ENCODE measurements around the gene CACNA1F.

Gene CACNA1F

DNA sequence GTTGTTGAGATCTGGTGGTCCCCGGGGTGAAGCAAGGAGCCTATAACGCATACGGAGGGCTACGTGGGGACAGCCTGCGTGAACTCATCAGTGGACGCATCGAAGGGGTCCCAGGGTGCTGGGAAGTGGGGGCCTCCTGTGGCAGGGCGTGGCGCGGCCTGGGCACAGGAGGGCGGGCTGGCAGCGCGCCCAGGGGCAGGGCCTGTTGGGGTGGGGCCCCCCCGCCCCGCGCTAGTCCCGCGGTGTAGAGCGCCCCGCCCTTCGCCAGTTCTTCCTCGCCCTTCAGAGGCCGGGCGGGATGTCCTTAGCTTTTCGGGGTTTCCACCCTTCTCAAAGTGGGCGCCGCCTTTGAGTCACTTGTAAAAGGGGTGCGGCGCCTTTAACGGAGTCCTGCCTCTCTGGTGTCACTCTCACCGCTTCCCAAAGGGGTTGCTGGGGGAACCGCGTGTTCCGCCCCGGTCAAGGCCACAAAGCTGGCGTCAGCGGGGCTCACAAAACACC, 60.8 kb downstream of the CACNA1F start:
- DNase-seq: no peak

DNA sequence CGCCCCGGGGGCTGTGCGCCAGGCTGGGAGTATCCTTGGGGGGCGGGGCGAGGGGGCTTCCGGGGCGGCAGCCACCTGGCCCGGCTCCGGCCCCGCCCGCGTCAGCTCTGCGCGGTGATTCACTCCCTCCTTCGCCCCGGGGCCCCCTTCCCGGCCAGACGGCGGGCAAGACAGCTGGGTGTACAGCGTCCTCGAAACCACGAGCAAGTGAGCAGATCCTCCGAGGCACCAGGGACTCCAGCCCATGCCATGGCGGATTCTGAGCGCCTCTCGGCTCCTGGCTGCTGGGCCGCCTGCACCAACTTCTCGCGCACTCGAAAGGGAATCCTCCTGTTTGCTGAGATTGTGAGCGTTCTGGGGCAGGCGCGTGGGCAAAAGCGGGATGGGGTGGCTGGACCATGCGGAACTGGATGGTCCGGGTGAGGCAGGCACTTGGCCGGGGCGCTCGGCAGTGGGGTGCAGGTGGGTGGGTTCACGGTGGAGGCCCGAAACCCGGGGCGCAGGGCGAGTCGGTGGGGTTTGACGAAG, 61.3 kb downstream of the CACNA1F start, which contains the start of gene PLP2:
TSS of gene PLP2 (plus strand) at position 147 of the 528 bp plus-strand sequence. CDS start at position 250, 103 bp downstream.
- no peak for DNase-seq

DNA sequence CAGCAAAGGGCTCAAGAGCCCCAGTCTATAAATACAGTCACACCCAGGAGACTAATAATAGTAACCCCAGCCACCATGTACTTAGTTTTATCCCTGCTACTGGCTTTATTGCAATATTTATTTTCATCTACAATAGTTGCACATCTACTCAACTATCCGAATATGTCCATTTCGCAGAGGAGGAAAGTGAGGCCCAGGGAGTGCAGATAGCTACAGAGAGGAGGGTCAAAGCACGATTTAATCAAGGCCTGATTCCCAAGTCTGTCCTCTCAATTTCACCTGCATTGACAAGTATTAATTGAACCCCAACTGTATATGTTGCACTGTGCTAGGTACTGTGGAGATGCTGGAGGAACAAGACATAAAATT, 65.4 kb downstream of the CACNA1F start:
- no peak for DNase-seq

DNA sequence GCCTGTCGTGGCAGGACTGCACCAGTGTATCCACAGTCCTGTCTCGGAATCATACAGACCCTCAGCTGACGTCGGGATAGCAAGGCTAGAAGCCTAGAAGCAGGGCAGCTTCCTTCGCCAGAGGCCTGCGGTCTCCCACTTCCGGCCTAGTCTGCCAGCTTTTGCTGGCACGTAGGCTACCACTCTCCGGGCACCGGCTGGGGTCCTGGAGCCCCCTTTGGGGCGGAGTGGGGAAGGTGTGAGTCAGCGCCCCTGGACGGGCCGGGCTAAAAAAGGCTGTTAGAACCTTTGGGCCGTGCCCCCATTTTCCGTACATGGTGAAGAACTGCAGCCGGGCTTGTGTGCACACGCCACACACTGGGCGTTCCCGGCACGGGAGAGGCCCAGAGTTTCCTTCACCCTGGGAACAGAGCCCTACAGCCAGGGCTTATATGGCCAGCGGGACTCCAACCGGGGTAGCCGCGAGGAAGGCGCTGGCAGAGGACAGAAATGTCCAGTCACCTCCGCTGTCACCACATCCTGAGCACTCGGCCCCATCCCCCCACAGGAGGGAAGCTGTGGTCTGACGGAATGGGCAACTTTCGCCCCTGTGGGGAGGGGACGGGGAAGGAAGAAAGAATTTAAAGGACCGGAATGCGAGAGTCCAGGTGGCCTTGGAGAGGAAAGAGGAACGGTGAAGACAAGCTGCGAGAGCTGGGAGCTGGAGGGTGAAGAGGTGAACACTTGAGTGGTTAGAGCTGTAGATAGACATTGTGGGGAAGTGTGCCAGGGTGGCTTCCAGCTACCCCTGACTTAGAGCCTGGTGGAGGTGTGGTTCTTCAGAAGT, 66.0 kb downstream of the CACNA1F start:
- DNase-seq: no peak

DNA sequence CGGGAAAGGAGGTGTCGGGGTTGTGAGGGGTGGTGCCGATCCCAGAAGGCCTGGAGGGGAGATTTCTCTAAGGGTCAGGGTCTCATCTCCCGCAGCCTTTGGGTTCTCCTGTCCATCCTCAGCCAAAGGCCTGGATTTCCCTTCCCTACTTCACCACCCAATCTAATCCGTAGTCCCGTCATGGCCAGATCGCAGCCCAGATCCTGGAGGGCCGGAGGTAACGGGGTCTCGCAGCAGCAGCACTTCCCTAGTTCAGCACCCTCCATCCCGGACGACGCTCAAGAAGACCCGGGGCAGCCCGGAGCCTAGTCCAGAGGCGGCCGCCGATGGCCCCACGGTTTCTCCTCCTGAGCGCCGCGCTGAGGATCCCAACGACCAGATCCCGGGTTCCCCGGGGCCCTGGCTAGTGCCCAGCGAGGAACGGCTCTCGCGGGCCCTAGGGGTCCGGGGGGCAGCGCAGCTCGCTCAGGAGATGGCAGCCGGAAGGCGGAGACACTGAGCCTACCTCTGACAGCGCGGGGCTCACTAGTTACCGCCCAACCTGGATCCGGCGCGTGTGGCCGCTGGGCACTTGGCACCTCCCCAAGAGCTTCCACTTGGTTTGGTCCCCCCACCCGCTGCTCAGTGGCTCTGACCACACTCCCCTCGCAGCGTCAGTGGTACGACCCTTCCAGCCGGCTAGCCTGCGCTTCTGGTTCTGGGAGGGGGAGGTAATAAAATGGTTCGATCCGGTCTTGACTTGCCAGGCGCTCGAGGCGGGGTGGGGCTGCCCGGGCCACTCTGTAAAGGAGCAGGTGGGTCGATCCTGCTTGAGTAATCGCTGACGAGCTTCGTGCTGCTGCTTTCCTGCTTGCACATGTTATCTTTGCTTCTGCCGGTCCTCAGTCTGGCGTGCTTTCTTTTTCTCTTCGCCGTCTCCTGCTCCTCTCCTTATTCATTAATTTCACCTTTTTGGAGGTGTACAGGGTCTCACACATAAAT, 66.9 kb downstream of the CACNA1F start:
- DNase-seq: peak; percentile 59

DNA sequence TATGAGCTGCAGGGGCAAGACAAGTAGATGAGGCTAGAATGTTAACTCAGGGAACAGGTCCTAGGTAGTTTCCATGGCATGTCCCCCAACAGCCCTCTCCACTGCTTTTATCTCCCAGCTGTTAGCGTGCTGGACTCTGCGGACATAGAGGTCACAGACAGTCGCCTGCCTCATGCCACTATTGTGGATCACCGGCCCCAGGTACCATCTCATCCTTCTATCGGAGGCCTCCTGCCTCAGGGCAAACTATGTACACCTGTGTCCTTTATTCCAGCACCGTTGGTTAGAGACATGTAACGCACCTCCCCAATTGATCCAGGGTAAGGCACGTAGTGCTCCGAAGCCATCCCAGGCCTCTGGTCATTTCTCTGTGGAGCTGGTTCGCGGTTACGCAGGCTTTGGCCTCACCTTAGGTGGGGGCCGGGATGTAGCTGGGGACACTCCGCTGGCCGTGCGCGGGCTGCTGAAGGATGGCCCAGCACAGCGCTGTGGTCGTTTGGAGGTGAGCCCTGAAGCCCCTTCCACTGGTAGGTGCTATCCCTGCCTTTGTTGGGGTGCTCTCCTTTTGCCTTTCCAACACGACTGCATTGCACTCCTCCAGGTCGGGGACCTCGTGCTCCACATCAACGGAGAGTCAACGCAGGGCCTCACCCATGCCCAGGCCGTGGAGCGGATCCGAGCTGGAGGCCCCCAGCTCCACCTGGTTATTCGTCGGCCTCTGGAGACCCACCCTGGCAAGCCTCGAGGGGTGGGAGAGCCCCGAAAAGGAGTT, 68.4 kb downstream of the CACNA1F start:
- no peak for DNase-seq

DNA sequence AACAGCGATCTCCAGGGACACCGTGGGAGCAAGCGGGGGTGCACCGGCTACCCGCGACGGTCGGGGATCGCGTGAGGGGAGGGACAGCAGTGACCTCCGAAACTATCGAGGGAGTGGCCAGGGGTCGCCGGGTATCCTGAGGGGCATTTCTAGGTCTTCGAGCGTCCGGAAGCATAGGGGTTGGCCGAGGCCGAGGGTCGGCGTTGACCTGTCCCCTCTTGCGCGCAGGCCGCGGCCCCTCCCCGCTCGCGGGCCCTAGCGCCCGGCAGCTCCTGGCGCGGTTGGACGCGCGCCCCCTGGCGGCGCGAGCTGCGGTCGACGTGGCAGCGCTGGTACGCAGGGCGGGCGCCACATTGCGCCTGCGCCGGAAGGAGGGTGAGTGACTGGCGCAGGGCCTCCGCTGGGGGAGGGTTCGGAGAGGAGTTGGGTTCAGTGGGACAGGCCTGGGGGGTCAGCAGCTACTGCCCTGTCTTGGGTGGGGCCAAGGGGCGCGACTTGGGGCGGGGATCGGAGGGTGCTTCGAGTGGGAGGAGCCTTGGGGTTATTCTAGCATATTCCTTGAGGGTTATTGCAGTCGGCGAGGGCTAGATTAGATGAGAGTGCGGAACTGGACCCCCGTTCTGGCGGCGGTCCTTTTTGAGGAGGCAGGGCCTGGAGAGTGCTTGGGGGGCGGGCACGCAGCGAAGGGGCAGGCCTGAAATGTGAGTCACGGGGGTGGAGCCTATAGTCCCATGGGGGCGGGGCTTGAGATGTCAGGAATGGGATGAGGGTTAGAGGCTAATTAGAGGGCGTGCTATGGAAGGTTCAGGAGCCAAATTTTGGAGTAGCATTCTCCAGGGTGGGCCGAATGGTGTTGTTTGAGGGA, 69.4 kb downstream of the CACNA1F start:
- peak; percentile 35 for DNase-seq

DNA sequence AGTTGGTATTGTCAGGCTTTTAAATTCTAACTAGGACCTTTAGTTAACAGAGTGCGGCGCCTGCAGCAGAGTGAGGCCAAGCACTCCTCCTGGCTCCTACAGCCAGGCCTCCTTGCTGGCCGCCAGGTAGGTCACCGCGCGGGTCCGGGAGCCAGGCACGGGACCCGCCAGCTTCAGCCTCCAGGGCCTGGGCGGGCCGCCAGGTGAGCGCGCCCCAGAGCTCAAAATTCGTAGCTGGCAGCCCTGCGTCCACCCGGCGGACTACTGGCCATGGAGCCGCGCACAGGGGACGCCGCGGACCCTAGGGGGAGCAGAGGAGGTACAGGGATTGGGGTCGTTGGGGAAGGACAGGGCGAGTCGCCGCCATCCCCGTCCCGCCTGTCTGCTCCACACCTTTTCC, 70.5 kb downstream of the CACNA1F start, which contains the start of gene MAGIX:
TSS of gene MAGIX (plus strand) at position 139 of the 400 bp plus-strand sequence. CDS start at position 271, 132 bp downstream.
- no peak for DNase-seq

DNA sequence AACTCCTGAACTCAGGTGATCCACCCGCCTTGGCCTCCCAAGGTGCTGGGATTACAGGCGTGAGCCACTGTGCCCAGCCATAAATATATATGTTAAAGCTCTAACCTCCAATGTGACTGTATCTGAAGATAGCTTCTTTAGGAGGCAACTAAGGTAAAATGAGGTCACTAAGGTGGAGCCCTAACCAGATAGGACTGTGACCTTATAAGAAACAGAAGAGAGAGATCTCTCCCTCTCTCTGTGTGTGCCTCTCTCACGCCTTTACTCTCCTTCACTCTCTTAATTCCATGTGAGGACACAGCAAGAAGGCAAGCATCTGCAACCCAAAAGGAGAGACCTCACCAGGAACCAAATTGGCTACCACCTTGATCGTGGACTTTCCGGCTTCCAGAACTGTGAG, 71.5 kb downstream of the CACNA1F start:
- DNase-seq: no peak

DNA sequence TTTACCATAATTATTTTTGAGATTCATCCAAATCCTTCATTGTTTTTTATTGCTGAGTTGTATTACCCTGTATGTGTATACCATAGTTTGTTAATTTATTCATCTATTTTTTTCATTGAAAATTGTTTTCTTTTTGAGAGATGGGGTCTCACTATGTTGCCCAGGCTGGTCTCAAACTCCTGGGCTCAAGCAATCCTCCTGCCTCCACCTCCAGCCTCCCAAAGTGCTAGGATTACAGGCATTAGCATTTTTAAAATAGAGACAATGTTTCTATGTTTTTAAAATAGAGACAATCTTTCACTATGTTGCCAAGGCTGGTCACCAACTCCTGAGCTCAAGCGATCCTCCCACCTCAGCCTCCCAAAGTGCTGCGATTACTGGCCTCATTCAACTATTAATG, 72.2 kb downstream of the CACNA1F start:
- DNase-seq: no peak

DNA sequence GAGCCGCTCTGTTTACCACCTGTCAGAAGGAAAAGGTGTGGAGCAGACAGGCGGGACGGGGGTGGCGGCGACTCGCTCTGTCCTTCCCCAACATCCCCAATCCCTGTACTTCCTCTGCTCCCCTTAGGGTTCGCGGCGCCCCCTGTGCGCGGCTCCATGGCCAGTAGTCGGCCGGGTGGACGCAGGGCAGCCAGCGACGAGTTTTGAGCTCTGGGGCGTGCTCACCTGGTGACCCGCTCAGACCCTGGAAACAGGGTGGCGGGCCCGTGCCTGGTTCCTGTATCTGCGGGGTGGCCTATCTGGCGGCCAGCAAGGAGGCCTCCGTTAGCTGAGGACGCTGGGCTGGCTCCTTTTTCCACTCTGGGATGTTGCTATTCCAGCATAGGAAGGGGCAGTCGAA, 75.9 kb downstream of the CACNA1F start:
- DNase-seq: no peak

DNA sequence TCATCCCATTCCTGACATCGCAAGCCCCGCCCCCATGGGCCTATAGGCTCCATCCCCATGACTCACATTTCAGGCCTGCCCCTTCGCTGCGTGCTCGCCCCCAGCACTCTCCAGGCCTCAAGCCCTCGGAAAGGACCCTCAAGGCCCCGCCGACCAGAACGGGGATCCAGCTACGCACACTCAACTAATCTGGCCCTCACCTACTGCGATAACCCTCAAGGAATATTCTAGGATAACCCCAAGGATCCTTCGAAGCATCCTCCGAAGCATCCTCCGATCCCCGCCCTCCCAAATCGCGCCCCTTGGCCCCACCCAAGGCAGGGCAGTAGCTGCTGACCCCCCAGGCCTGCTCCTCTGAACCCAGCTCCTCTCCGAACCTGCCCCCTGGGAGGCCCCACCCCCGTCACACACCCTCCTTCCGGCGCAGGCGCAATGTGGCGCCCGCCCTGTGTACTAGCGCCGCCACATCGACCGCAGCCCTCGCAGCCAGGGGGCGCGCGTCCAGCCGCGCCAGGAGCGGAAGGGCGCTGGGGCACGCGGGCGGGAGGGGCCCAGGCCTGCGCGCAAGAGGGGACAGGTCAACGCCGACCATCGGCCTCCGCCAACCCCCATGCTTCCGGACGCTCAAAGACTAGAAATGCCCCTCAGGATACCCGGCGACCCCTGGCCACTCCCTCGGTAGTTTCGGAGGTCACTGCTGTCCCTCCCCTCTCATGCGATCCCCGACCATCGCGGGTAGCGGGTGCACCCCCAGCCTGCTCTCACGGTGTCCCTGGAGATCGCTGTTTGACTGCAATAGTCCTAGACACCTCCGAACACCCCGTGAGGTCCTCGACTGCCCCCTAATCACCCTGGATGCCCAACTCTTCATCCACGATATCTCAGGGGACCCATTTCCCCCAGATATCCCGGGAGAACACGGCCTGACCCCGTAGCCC, 77.0 kb downstream of the CACNA1F start:
- peak; percentile 25 for DNase-seq

DNA sequence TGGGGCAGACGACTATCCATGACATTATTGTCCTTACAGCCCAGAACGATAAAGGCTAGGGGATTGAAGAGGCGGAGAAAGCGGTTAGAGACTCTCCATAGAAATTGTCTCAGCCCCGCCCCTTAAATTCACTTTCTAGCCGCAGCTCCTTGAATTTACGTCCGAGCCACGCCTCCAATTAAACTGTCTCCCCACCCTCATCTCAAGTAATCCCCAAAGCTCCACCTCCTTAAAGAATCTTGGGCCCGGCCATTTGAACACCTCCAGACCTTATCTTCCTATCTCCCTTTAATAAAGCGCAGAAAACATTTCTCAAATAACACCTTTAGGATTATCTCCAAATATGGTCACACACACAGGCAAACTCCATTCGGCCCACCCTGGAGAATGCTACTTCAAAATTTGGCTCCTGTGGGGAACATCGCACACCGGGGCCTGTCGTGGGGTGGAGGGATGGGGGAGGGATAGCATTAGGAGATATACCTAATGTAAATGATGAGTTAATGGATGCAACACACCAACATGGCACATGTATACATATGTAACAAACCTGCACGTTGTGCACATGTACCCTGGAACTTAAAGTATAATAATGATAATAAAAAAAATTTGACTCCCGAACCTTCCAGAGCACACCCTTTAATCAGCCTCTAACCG, 77.8 kb downstream of the CACNA1F start:
- DNase-seq: peak; percentile 15
